K562 (cell line): ENCODE results near the gene LINS1. TPM values are rescaled to one million over a fixed set of nuclear protein-coding genes. Genes with fewer than 3 reads are reported as not detected.

Experiments
- ARID3A ChIP-seq: IDR thresholded peaks from 2 replicates; pipeline ENCODE4 v1.6.1; 2012; ENCODE audit warnings: low read depth, low read length, improper control_type of control experiment, borderline replicate concordance
- CGGBP1 ChIP-seq: fragments of 250-450 bp; sonication (Bioruptor Pico); IDR thresholded peaks from 2 replicates; pipeline ENCODE4 v1.9.0; 2021; ENCODE audit warnings: mild to moderate bottlenecking
- CXXC5 ChIP-seq: fragments of 250-450 bp; sonication (Bioruptor Pico); IDR thresholded peaks from 2 replicates; pipeline ENCODE4 v1.8.0; 2022; ENCODE audit warnings: inconsistent platforms, mild to moderate bottlenecking, moderate library complexity
- GATAD2A ChIP-seq: fragments of 450-650 bp; IDR thresholded peaks from 2 replicates; pipeline ENCODE4 v1.6.1; 2017
- GTF2F1 ChIP-seq: IDR thresholded peaks from 2 replicates; pipeline ENCODE4 v1.6.1; 2011; ENCODE audit warnings: low read depth, low read length, improper control_type of control experiment
- IRF9 ChIP-seq: fragments of 450-650 bp; IDR thresholded peaks from 2 replicates; pipeline ENCODE4 v1.6.1; 2016; ENCODE audit warnings: missing biosample characterization, missing genetic modification characterization
- KLF13 ChIP-seq: fragments of 450-650 bp; IDR thresholded peaks from 2 replicates; pipeline ENCODE4 v1.6.1; 2016; ENCODE audit warnings: missing genetic modification characterization, low read depth, mild to moderate bottlenecking, missing compliant biosample characterization, moderate library complexity, borderline replicate concordance
- PYGO2 ChIP-seq: fragments of 450-650 bp; IDR thresholded peaks from 2 replicates; pipeline ENCODE4 v1.6.1; 2016; ENCODE audit warnings: mild to moderate bottlenecking, missing genetic modification characterization, moderate library complexity, missing compliant biosample characterization
- RB1 ChIP-seq: fragments of 450-650 bp; IDR thresholded peaks from 2 replicates; pipeline ENCODE4 v1.6.1; 2017; ENCODE audit warnings: low read depth, mild to moderate bottlenecking
- SMARCA4 ChIP-seq: fragments of 450-650 bp; IDR thresholded peaks from 2 replicates; pipeline ENCODE4 v1.6.1; 2016
- SMARCE1 ChIP-seq: fragments of 450-650 bp; IDR thresholded peaks from 2 replicates; pipeline ENCODE4 v1.7.1; 2016; ENCODE audit warnings: mild to moderate bottlenecking
- THAP12 ChIP-seq: fragments of 250-450 bp; sonication (Bioruptor Pico); IDR thresholded peaks from 2 replicates; pipeline ENCODE4 v1.9.0; 2021; ENCODE audit warnings: mild to moderate bottlenecking, inconsistent platforms
- TRIM24 ChIP-seq, 2 experiments: fragments of 450-650 bp; IDR thresholded peaks; 2 replicates each; pipeline ENCODE4 v1.6.1; 2016
- ZMIZ1 ChIP-seq, 2 experiments: fragments of 150-350 bp in 1 of 2; IDR thresholded peaks; 2 replicates each; pipeline ENCODE4 v1.6.1; 2012 to 2016; ENCODE audit warnings: low read depth in 2 of 2, low read length in 2 of 2, mild to moderate bottlenecking in 1 of 2, moderate library complexity in 1 of 2
- ZNF282 ChIP-seq: sonication (generic); formaldehyde crosslinking; IDR thresholded peaks from 2 replicates; pipeline ENCODE4 v1.8.1; 2023; ENCODE audit warnings: missing genetic modification reagents
- ZNF639 ChIP-seq, 2 experiments: fragments of 200-800 bp in 1 of 2; sonication (Bioruptor generic) in 1 of 2; sonication (generic) in 1 of 2; formaldehyde crosslinking in 1 of 2; IDR thresholded peaks in 1 of 2; conservative IDR thresholded peaks in 1 of 2; 2 replicates each; pipeline versions ENCODE4 v1.5.0 to v1.6.1; 2016 to 2020; ENCODE audit warnings: missing compliant biosample characterization in 1 of 2, missing genetic modification characterization in 1 of 2, missing genetic modification reagents in 1 of 2
- polyA plus RNA-seq, 8 experiments: library from polyadenylated mRNA; depleted of rRNA in 4 of 8; stranded (reverse) in 5 of 8; unstranded in 3 of 8; fragments of >200 nt; fragmentation: Nextera tagmentation in 2 of 8; fragmentation: Illumina TruSeq in 1 of 8; extraction: Ambion mirVana in 2 of 8; extraction: Trizol in 1 of 8; gene quantifications; 2 replicates each; pipeline versions ENCODE4 v1.2.1 to v1.2.3, GENCODE V29; 2011 to 2014; ENCODE audit warnings: inconsistent platforms in 1 of 8, missing spikeins in 1 of 8
- total RNA-seq, 7 experiments: library from RNA; depleted of rRNA in 6 of 7; stranded (reverse); fragments of >200 nt in 6 of 7; fragmentation: Illumina TruSeq in 2 of 7; extraction: Trizol in 2 of 7; gene quantifications; 2 replicates each; pipeline versions ENCODE4 v1.2.1 to v1.2.3, GENCODE V29; 2011 to 2021; ENCODE audit warnings: low replicate concordance in 1 of 7

The LINS1 gene
- total and polyA plus RNA-seq, 9 of the 15 experiments (the other 6 are each of a cell fraction or from before 2014, with no cell fraction given): 15.4 to 31.4 (median 24.6) TPM

GRCh38 chr15:100602064-100602822 lies at the start of gene LINS1, which contains the start of gene ASB7 (continued):
- TF ChIP-seq IRF9 (tag): no peak
- TF ChIP-seq KLF13 (tag): no peak
- TF ChIP-seq CXXC5 (CRISPR knock-in tag): peak; percentile 64
- TF ChIP-seq SMARCA4: no peak
- TF ChIP-seq RB1: peak; percentile 46; the same call in 1 of the 2 replicates
- no peak for TF ChIP-seq CGGBP1
- no peak for TF ChIP-seq PYGO2 (tag)
- TF ChIP-seq ZNF282: no peak
- peak; percentile 27; the same call in 1 of the 2 replicates for TF ChIP-seq THAP12 (CRISPR knock-in tag)
- no peak for TF ChIP-seq TRIM24 (IDR thresholded peaks at IDR 0.05)
- no peak for TF ChIP-seq SMARCE1
- TF ChIP-seq GTF2F1: no peak; the same call in 1 of the 2 replicates
- no peak for TF ChIP-seq ZNF639 (CRISPR knock-in tag; conservative IDR thresholded peaks at IDR 0.05 in 1 of 2, IDR thresholded peaks at IDR 0.05 in 1 of 2)
- TF ChIP-seq GATAD2A: no peak
- no peak for TF ChIP-seq ARID3A
- TF ChIP-seq ZMIZ1 (IDR thresholded peaks at IDR 0.05; ENCODE audit: low read depth in 2 of 2, low read length in 2 of 2): no peak
